Endodermal cell (in vitro differentiated cells): Measurements from ENCODE around the gene WDR46. TPM values are rescaled to one million over a fixed set of nuclear protein-coding genes. Genes with fewer than 3 reads are reported as not detected.

Experiments
- DNase-seq: peaks from one replicate; pipeline ENCODE4 v3.0.0-alpha.2; 2017
- H3K27ac ChIP-seq: 2 replicates; pipeline ENCODE4 v1.5.1; 2013; ENCODE audit warnings: mild to moderate bottlenecking, low read depth, low read length, moderate library complexity
- H3K27me3 ChIP-seq: 2 replicates; pipeline ENCODE4 v1.6.1; 2013; ENCODE audit warnings: mild to moderate bottlenecking, low read length, moderate library complexity; ENCODE audit not compliant: insufficient read depth, control insufficient read depth, poor library complexity, severe bottlenecking
- H3K36me3 ChIP-seq: 2 replicates; pipeline ENCODE4 v1.7.0; 2013; ENCODE audit warnings: mild to moderate bottlenecking, low read length, moderate library complexity; ENCODE audit not compliant: control insufficient read depth, insufficient read depth
- H3K4me1 ChIP-seq: one replicate; pipeline ENCODE4 v1.7.0; 2013; ENCODE audit warnings: low read length; ENCODE audit not compliant: control insufficient read depth, insufficient read depth
- H3K4me3 ChIP-seq: 2 replicates; pipeline ENCODE4 v1.5.1; 2013; ENCODE audit warnings: mild to moderate bottlenecking, low read length, moderate library complexity
- H3K9ac ChIP-seq: 2 replicates; pipeline ENCODE4 v1.6.1; 2013; ENCODE audit warnings: mild to moderate bottlenecking, low read length, moderate library complexity; ENCODE audit not compliant: poor library complexity, severe bottlenecking; ENCODE audit errors: extremely low read depth
- H3K9me3 ChIP-seq: 2 replicates; pipeline ENCODE4 v1.6.1; 2013; ENCODE audit warnings: mild to moderate bottlenecking, low read length, moderate library complexity; ENCODE audit not compliant: control insufficient read depth
- H3K27ac Mint-ChIP-seq: 2 replicates; pipeline ENCODE4 v1.8.0; 2020; ENCODE audit warnings: mixed read lengths
- H3K27me3 Mint-ChIP-seq: 2 replicates; pipeline ENCODE4 v1.8.0; 2021; ENCODE audit warnings: mild to moderate bottlenecking, mixed read lengths; ENCODE audit not compliant: insufficient read depth
- H3K36me3 Mint-ChIP-seq: 2 replicates; pipeline ENCODE4 v1.8.0; 2020; ENCODE audit warnings: low read depth, mixed read lengths
- H3K4me1 Mint-ChIP-seq: 2 replicates; pipeline ENCODE4 v1.8.0; 2020; ENCODE audit warnings: mixed read lengths
- H3K4me3 Mint-ChIP-seq: 2 replicates; pipeline ENCODE4 v1.8.0; 2020; ENCODE audit warnings: mild to moderate bottlenecking, moderate library complexity, mixed read lengths
- H3K9me3 Mint-ChIP-seq: 2 replicates; pipeline ENCODE4 v1.8.0; 2020; ENCODE audit warnings: mild to moderate bottlenecking, mixed read lengths
- CTCF ChIP-seq: fragments of 200-600 bp; sonication (generic); conservative IDR thresholded peaks from 2 replicates; pipeline ENCODE4 v1.5.0; 2021; ENCODE audit warnings: antibody characterized with exemption, mild to moderate bottlenecking
- WGBS, 2 experiments: methylation state at CpG; one replicate each; pipeline versions ENCODE4 v1.1.5 to v1.1.7; 2013; ENCODE audit warnings: missing lambda C conversion rate in 2 of 2, mixed read lengths in 1 of 2; ENCODE audit not compliant: insufficient coverage in 1 of 2, insufficient read length in 1 of 2; 5-methylcytosine and 5-hydroxymethylcytosine counted together
- total RNA-seq, 2 donors: library from RNA; stranded (reverse); fragmentation: NEBNext Ultra II Directional in 1 of 2; extraction: Animal tissue kit (Norgen Biotek cat#: 25700) in 1 of 2; gene quantifications; 2 replicates in 1 of 2; 3 replicates in 1 of 2; pipeline ENCODE4 v1.2.1, GENCODE V29; 2021

The WDR46 gene
- total RNA-seq, 2 donors from 2014 or later = 42.9 to 62.5 TPM

GRCh38 chr6:33315793-33316602 lies 27.0 kb upstream of the WDR46 start:
- H3K27me3 ChIP-seq = peaks cover 20% of the 10 kb centered on the region
- no peak for DNase-seq
- no peak overlapping the region for H3K27ac ChIP-seq
- no peaks in the 10 kb centered on the region for H3K9me3 Mint-ChIP-seq
- H3K9me3 ChIP-seq = no peaks in the 10 kb centered on the region
- peaks cover 26% of the 10 kb centered on the region for H3K36me3 ChIP-seq
- H3K27ac Mint-ChIP-seq = no peak overlapping the region
- H3K4me3 Mint-ChIP-seq = peak overlapping the region; percentile 87
- peaks cover 32% of the 10 kb centered on the region for H3K36me3 Mint-ChIP-seq
- peaks cover 13% of the 10 kb centered on the region for H3K27me3 Mint-ChIP-seq
- no peak overlapping the region for H3K4me3 ChIP-seq
- peaks cover 11% of the 10 kb centered on the region for H3K4me1 ChIP-seq
- H3K4me1 Mint-ChIP-seq = peaks cover 38% of the 10 kb centered on the region
- TF ChIP-seq CTCF = no peak
- 94 to 95% methylated on average over 7 to 15 of the region's 17 CpGs for WGBS, 2 experiments
- no peak overlapping the region for H3K9ac ChIP-seq

GRCh38 chr6:33314943-33315792 lies 26.1 kb upstream of the WDR46 start:
- no peak overlapping the region for H3K27ac ChIP-seq
- Mint-ChIP-seq H3K9me3 (no peaks in the 10 kb centered on the region), H3K4me1 (peaks cover 38% of the 10 kb centered on the region), H3K27ac (peak overlapping the region; percentile 16), H3K4me3 (peak overlapping the region; percentile 74), H3K36me3 (peaks cover 23% of the 10 kb centered on the region), H3K27me3 (peaks cover 13% of the 10 kb centered on the region)
- H3K4me1 ChIP-seq = peaks cover 4% of the 10 kb centered on the region
- 87 to 93% methylated on average over 37 to 47 of the region's 47 CpGs for WGBS, 2 experiments
- H3K27me3 ChIP-seq = peaks cover 20% of the 10 kb centered on the region
- no peaks in the 10 kb centered on the region for H3K9me3 ChIP-seq
- H3K36me3 ChIP-seq = peaks cover 18% of the 10 kb centered on the region
- no peak for TF ChIP-seq CTCF
- DNase-seq = peak; percentile 79
- no peak overlapping the region for H3K9ac ChIP-seq
- H3K4me3 ChIP-seq = no peak overlapping the region

DNA sequence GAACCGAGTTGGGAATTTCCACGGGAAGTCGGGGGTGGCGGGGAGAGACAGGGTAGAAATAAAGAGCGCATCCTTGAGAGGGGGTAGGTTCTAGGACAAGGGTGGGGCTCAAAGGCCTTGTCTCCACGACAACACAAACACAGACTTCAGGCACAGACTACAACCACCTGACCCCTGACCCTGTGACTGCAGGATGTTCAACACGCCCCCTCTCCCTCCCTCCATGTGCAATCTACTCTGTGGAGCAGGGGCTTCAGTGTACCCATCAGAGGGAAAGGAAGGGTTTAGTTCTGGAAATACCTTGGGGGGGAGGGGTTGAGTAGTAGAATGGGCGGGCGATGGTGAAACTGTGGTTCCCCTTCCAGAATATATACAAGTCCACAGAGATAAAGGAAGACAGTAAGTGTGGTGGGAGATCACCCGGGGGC lies 25.5 kb upstream of the WDR46 start:
- Mint-ChIP-seq H3K9me3 (no peaks in the 10 kb centered on the region), H3K27me3 (peaks cover 13% of the 10 kb centered on the region), H3K36me3 (peaks cover 17% of the 10 kb centered on the region), H3K4me3 (peak overlapping the region; percentile 74), H3K27ac (peak overlapping the region; percentile 16), H3K4me1 (peaks cover 38% of the 10 kb centered on the region)
- H3K4me1 ChIP-seq = peaks cover 4% of the 10 kb centered on the region
- no peak overlapping the region for H3K27ac ChIP-seq
- no peaks in the 10 kb centered on the region for H3K9me3 ChIP-seq
- no peak overlapping the region for H3K9ac ChIP-seq
- no peak overlapping the region for H3K4me3 ChIP-seq
- peaks cover 20% of the 10 kb centered on the region for H3K27me3 ChIP-seq
- H3K36me3 ChIP-seq = peaks cover 11% of the 10 kb centered on the region
- TF ChIP-seq CTCF = no peak
- peak; percentile 73 for DNase-seq
- WGBS, 2 experiments = 48 to 50% methylated on average over 2 to 6 of the region's 10 CpGs
